IMR-90 (cell line): ENCODE data around the gene MYO5A. TPM values are rescaled to one million over a fixed set of nuclear protein-coding genes. Genes with fewer than 3 reads are reported as not detected.

Source experiments
- ATAC-seq: fragments of 200-7000 bp; cut with Tn5 transposase; 2 replicates; pipeline ENCODE4 v1.9.1; 2020; ENCODE audit warnings: low read depth, mild to moderate bottlenecking, moderate library complexity
- BruUV-seq: library from RNA; stranded (reverse); fragments of 400-500 nt; replicated peaks from 2 replicates; lab custom pipeline; 2021; lab: Mats Ljungman, UMichigan
- CTCF ChIA-PET: fragments of 300-600 bp; formaldehyde crosslinking; extraction: SDS; loops from one replicate; lab custom pipeline; 2021; ENCODE audit warnings: antibody characterized with exemption; lab: Yijun Ruan, JAX
- POLR2A ChIA-PET: fragments of 300-600 bp; sonication (Branson Sonifier 250); formaldehyde crosslinking; loops from one replicate; lab custom pipeline; 2022; ENCODE audit warnings: antibody characterized with exemption; ENCODE audit not compliant: unreplicated experiment; lab: Charles Lee
- DNase-seq: peaks from one replicate; pipeline ENCODE4 v3.0.0; 2013
- H2AFZ ChIP-seq: replicated peaks from 2 replicates; pipeline ENCODE3; 2013; ENCODE audit warnings: low read length, mild to moderate bottlenecking; ENCODE audit not compliant: poor library complexity
- H2AK5ac ChIP-seq: 2 replicates; pipeline ENCODE4 v1.6.1; 2013; ENCODE audit warnings: low read depth, low read length, inconsistent platforms
- H2AK9ac ChIP-seq: replicated peaks from 2 replicates; pipeline ENCODE3; 2013; ENCODE audit warnings: mild to moderate bottlenecking, low read depth, low read length, moderate library complexity; ENCODE audit not compliant: poor library complexity
- H2BK120ac ChIP-seq: 2 replicates; pipeline ENCODE4 v1.6.1; 2013; ENCODE audit warnings: low read depth, low read length, inconsistent platforms
- H2BK15ac ChIP-seq: 3 replicates; pipeline ENCODE4 v1.6.1; 2013; ENCODE audit warnings: low read depth, low read length, inconsistent platforms
- H2BK20ac ChIP-seq: 2 replicates; pipeline ENCODE4 v1.6.1; 2013; ENCODE audit warnings: low read depth, mild to moderate bottlenecking, inconsistent platforms, low read length, moderate library complexity
- H2BK5ac ChIP-seq: 2 replicates; pipeline ENCODE4 v1.6.1; 2013; ENCODE audit warnings: mild to moderate bottlenecking, low read depth, low read length, inconsistent platforms; ENCODE audit not compliant: poor library complexity, severe bottlenecking
- H3K14ac ChIP-seq: replicated peaks from 2 replicates; pipeline ENCODE4 v1.6.1; 2013; ENCODE audit warnings: low read depth, low read length, inconsistent platforms
- H3K18ac ChIP-seq: 2 replicates; pipeline ENCODE4 v1.6.1; 2013; ENCODE audit warnings: low read depth, low read length, control low read depth
- H3K23ac ChIP-seq: 2 replicates; pipeline ENCODE4 v1.6.1; 2013; ENCODE audit warnings: low read depth, low read length, inconsistent platforms
- H3K27ac ChIP-seq: 2 replicates; pipeline ENCODE4 v1.5.1; 2013; ENCODE audit warnings: mild to moderate bottlenecking, control low read depth, low read length; ENCODE audit not compliant: insufficient read depth
- H3K27me3 ChIP-seq: 2 replicates; pipeline ENCODE4 v1.6.1; 2013; ENCODE audit warnings: low read length; ENCODE audit not compliant: control insufficient read depth, insufficient read depth
- H3K36me3 ChIP-seq: 2 replicates; pipeline ENCODE4 v1.6.1; 2013; ENCODE audit warnings: low read length, mixed read lengths; ENCODE audit not compliant: control insufficient read depth, insufficient read depth
- H3K4ac ChIP-seq: 2 replicates; pipeline ENCODE4 v1.6.1; 2013; ENCODE audit warnings: low read depth, low read length, inconsistent platforms
- H3K4me1 ChIP-seq: 2 replicates; pipeline ENCODE4 v1.6.1; 2013; ENCODE audit warnings: low read length, mixed read lengths; ENCODE audit not compliant: control insufficient read depth, insufficient read depth
- H3K4me2 ChIP-seq: 2 replicates; pipeline ENCODE4 v1.6.1; 2013; ENCODE audit warnings: low read depth, mild to moderate bottlenecking, control low read depth, low read length, moderate library complexity
- H3K4me3 ChIP-seq: 2 replicates; pipeline ENCODE4 v1.5.1; 2013; ENCODE audit warnings: low read depth, mild to moderate bottlenecking, control low read depth, low read length, moderate library complexity; ENCODE audit not compliant: insufficient read depth
- H3K56ac ChIP-seq: 2 replicates; pipeline ENCODE4 v1.6.1; 2013; ENCODE audit warnings: low read length, inconsistent platforms; ENCODE audit not compliant: insufficient read depth; ENCODE audit errors: extremely low read depth
- H3K79me1 ChIP-seq, 2 experiments: 2 replicates each; pipeline ENCODE4 v1.6.1; 2013; ENCODE audit warnings: low read length in 2 of 2, inconsistent platforms in 1 of 2, low read depth in 1 of 2
- H3K9ac ChIP-seq: 2 replicates; pipeline ENCODE4 v1.6.1; 2013; ENCODE audit warnings: low read depth, low read length, control low read depth
- H3K9me1 ChIP-seq: 2 replicates; pipeline ENCODE4 v1.6.1; 2013; ENCODE audit warnings: low read length, inconsistent platforms; ENCODE audit not compliant: insufficient read depth
- H3K9me3 ChIP-seq: 2 replicates; pipeline ENCODE4 v1.6.1; 2013; ENCODE audit warnings: low read length; ENCODE audit not compliant: control insufficient read depth, insufficient read depth
- H4K20me1 ChIP-seq: 2 replicates; pipeline ENCODE4 v1.6.1; 2013; ENCODE audit warnings: low read length, inconsistent platforms; ENCODE audit not compliant: insufficient read depth
- H4K5ac ChIP-seq: 2 replicates; pipeline ENCODE4 v1.6.1; 2013; ENCODE audit warnings: mild to moderate bottlenecking, low read depth, low read length, control low read depth
- H4K8ac ChIP-seq, 2 experiments: 2 replicates each; pipeline ENCODE4 v1.6.1; 2013; ENCODE audit warnings: low read depth in 2 of 2, low read length in 2 of 2, control low read depth in 1 of 2, inconsistent platforms in 1 of 2
- H4K91ac ChIP-seq: 2 replicates; pipeline ENCODE4 v1.6.1; 2013; ENCODE audit warnings: low read depth, low read length, inconsistent platforms; ENCODE audit not compliant: insufficient read depth
- CHD1 ChIP-seq: IDR thresholded peaks from 2 replicates; pipeline ENCODE4 v1.6.1; 2012; ENCODE audit warnings: low read depth, low read length, improper control_type of control experiment
- MAFK ChIP-seq: IDR thresholded peaks from 2 replicates; pipeline ENCODE4 v1.6.1; 2012; ENCODE audit warnings: low read depth, low read length, improper control_type of control experiment
- WGBS, 2 experiments: methylation state at CpG; one replicate each; pipeline versions ENCODE4 v1.1.5 to v1.1.7; 2013; ENCODE audit warnings: missing lambda C conversion rate in 2 of 2; ENCODE audit not compliant: insufficient read length in 1 of 2; ENCODE audit errors: extremely low coverage in 2 of 2; 5-methylcytosine and 5-hydroxymethylcytosine counted together
- dilution Hi-C: fragments of 300-500 bp; cut with HindIII; formaldehyde crosslinking; loops from one replicate; pipeline ENCODE4 v1.14.3; 2018; ENCODE audit warnings: low sequenced_read_pairs; ENCODE audit not compliant: unreplicated experiment
- in situ Hi-C: fragments of 300-500 bp; cut with MboI; formaldehyde crosslinking; loops from 3 replicates; pipeline ENCODE4 v1.14.3; 2019; ENCODE audit warnings: low sequenced_read_pairs, inconsistent platforms, mixed read lengths
- intact Hi-C: fragments of 100-400 bp; cut with micrococcal nuclease; formaldehyde crosslinking; loops from 2 replicates; pipeline ENCODE4 v1.10.0; 2022
- polyA plus RNA-seq, 3 experiments: library from polyadenylated mRNA; depleted of rRNA; stranded (reverse); fragments of >200 nt; gene quantifications; 2 replicates each; pipeline ENCODE4 v1.2.3, GENCODE V29; 2012; ENCODE audit warnings: low replicate concordance in 1 of 3
- total RNA-seq: library from RNA; depleted of rRNA; stranded (reverse); fragments of >200 nt; gene quantifications from 2 replicates; pipeline ENCODE4 v1.2.3, GENCODE V29; 2012

The MYO5A gene
- total and polyA plus RNA-seq, 2 of the 4 experiments (the other 2 are of a cell fraction): 19.4 to 69.2 TPM

- no peak overlapping the region for H3K4me3 ChIP-seq
- no peaks in the 10 kb centered on the region for H3K9me3 ChIP-seq
- no TSS peak for BruUV-seq
- no peak overlapping the region for H2BK15ac ChIP-seq
- no peak overlapping the region for H3K4ac ChIP-seq
- no peaks in the 10 kb centered on the region for H3K79me1 ChIP-seq
- no peaks in the 10 kb centered on the region; the same call in 1 of the 2 replicates for H3K4me1 ChIP-seq
- in situ Hi-C loops (no loop called here), dilution Hi-C loops (no loop called here), intact Hi-C loops (no loop called here)
- H4K5ac ChIP-seq: no peak overlapping the region
- no peak overlapping the region for H3K14ac ChIP-seq
- no peaks in the 10 kb centered on the region for H3K27me3 ChIP-seq
- DNase-seq (no peak), ATAC-seq (no peak)
- no peak overlapping the region for H2BK120ac ChIP-seq
- H4K8ac ChIP-seq: no peak overlapping the region
- WGBS, 2 experiments: no CpG with 5 or more reads among the region's 4 CpGs
- no peak overlapping the region for H2AFZ ChIP-seq
- H3K56ac ChIP-seq: no peak overlapping the region
- CTCF ChIA-PET: no interaction called here
- H2BK5ac ChIP-seq: no peak overlapping the region
- H2AK5ac ChIP-seq: no peak overlapping the region
- no peaks in the 10 kb centered on the region; the same call in 1 of the 2 replicates for H3K9me1 ChIP-seq
- TF ChIP-seq CHD1: no peak
- TF ChIP-seq MAFK: peak; percentile 48
- H2AK9ac ChIP-seq: no peak overlapping the region
- peaks cover 1% of the 10 kb centered on the region; the same call in 1 of the 2 replicates for H3K36me3 ChIP-seq
- H4K20me1 ChIP-seq: no peaks in the 10 kb centered on the region
- no peak overlapping the region for H4K91ac ChIP-seq
- no peak overlapping the region for H2BK20ac ChIP-seq
- no peak overlapping the region for H3K23ac ChIP-seq
- H3K9ac ChIP-seq: no peak overlapping the region
- no peak overlapping the region for H3K18ac ChIP-seq
- H3K4me2 ChIP-seq: no peak overlapping the region
- POLR2A ChIA-PET: no interaction called here
- H3K27ac ChIP-seq: no peak overlapping the region
Observed at GRCh38 chr15:52307847-52308246, 220.8 kb downstream of the MYO5A start.
